GM21381 (cell line): ENCODE results near the gene LARGE1.

ENCODE experiments used
- ATAC-seq: cut with Tn5 transposase; IDR thresholded peaks from one replicate; pipeline ENCODE4 v1.9.1; 2021; ENCODE audit warnings: mild to moderate bottlenecking, moderate library complexity; ENCODE audit not compliant: unreplicated experiment

LARGE1 gene

DNA sequence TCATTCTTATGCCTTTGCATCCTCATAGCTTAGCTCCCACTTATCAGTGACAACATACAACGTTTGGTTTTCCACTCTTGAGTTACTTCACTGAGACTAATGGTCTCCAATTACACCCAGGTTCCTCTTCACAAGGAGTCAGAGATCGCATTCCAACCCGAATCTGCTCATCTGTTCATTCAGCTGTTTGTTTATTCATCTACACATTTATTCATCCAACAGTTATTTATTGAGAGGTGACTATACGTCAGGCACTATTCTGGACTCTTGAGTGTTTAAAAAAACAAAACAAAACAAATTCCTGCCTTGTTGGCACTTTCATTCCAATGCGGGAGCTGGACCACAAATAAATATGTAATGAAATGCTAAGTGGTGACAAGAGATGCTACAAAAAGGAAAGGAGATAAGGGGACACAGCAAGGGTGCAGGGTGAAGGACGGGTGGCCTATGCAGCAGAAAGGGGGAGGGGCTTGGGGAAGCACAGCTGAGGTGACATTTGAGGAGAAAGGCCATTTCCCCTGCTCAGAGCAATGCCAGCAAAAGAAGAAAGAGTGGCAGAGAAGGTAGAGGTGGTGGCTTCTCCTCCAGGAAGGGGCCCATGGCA lies 468.3 kb downstream of the LARGE1 start:
- no peak for ATAC-seq

DNA sequence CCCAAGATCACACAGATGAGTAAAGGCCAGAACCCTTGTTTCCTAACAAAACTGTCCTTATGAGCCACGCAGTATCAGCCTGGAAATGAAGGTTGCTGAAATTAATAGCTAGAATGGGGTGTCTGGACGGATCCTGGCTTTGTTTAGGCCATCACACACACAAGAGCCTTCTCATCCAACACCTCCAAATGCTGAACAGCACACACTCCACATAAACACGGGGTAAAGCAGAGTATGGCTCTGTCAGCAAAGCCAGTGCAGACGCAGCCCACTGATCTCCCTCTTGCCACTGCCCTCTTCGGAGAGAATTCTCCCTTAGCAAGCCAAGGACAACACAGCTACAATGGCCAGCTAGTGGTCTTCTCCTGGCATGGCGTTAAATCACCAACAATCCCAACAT lies 469.5 kb downstream of the LARGE1 start:
- no peak for ATAC-seq

DNA sequence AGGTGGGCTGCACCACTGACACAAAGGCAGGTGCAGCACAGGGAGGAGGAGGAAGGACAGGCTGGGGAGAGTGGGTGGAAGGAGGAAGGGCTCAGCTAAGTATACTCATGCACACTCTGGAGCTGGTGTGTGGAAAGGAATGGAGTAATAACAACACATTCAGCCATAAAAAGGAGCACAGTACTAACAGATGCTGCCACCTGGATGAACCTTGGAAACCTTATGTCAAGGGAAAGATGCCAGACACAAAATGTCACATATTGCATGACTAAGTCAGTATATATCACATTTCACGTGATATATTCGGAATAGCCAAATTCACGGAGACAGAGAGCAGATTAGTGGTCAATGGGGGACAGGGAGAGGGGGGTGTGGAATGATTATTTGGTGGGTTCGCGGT lies 472.5 kb downstream of the LARGE1 start:
- no peak for ATAC-seq

DNA sequence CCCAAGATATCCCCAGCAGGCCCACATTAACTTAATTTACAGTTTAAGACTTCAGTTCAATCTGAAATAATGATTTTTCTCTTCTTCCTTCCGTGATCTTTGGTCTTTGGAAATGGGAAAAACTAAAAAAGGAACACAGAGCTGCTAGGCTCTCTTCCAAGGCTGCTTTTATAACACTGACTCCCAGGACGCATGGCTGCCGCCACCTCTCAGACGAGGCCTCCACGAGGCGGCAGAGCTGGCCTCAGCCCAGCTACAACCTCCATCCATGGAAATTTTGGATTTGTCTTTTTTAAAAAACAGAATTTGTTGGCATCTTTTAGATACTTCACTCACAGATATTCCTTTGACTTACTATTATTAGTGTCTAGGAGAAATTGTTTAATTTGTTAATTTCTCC lies 476.6 kb downstream of the LARGE1 start:
- no peak for ATAC-seq

DNA sequence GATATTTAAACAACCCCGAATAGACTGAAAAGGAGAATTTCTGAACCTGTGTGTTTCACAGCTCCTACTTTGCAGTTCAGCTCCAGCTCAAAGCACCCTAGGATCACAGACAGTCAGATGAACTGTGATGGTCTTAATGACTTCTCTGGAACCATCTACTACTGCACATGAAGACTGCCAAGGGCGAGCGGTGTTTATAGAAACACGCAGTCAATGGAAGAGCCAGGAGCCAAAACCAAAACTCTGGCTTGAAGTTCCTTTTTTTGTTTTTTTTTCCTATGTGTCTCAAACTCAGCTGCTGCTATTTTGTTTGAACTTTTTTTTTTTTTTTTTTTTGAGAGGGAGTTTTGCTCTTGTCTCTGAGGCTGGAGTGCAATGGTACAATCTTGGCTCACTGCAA lies 479.5 kb downstream of the LARGE1 start:
- no peak for ATAC-seq

DNA sequence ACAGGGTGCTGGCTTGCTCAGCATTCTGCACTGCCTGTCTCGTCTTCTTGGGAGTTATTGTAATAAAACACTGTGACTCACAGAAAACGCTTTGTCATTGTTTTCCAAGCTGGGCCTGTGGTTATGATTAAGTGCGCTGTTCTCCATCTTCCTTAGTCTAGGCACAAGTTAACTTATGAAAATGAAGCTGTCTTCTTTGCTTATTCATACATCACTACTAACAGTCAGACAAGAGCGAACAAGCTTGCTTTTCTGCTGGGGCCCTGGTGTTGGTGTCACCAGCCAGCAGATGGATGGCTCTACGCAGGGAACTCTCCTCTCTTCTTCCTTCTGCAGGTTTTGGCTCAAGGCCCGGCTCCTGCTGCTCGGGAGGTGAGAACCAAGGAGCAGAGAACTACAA lies 482.0 kb downstream of the LARGE1 start:
- no peak for ATAC-seq

DNA sequence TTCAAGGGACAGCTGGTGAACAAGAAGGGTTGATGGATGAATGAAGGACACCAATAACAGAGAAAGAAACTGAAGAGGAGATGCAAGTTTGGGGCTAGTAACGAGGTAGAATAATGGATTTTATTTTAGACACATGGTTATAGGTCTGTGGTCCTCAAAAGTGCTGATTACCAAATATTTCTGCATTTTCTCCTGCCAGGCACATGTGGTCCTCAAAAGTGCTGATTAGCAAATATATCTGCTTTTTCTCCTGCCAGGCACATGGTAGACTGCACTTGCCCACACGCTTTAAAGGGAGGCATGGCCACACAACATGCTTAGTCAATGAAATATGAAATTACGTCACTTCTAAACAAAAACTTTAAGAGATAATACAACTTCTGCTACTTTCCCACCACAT lies 489.0 kb downstream of the LARGE1 start:
- no peak for ATAC-seq

DNA sequence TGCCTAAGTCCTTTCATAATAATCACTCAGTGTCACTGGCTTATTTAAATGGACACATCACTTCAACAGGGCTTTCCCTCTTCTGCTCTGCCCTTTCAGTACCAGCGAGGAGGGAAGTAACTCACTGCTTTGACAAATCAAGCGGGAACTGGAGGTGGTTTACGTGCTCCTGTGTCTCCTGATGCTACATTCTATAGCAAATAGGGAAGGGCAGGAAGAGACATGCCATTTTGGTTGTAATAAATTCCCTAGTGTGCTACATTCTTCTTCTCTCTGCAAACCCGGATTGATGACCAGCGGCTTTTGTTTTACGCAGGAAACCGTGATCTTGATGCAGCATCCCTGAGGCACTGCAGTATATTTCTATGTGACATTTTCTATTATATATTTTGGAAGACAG lies 491.0 kb downstream of the LARGE1 start:
- ATAC-seq = no peak

DNA sequence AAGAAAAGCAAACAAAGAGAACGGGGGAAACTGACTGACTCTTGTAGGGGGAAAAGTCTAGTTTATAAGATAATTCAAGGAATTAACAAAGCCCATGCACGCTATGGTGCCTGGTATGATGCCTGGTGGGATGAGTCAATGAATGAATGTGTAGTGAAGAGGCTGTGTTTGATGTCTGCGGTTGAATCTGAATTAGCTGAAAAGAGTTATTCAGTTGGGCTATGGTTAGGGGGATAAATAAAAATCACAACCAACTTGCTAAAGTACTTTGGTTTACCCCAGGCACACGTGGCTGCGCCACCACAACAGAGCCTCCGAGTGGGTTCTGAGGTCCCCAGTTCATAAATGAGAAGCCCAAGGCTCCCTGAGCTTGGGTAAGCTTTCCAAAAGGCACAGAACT lies 492.8 kb downstream of the LARGE1 start:
- ATAC-seq = no peak

DNA sequence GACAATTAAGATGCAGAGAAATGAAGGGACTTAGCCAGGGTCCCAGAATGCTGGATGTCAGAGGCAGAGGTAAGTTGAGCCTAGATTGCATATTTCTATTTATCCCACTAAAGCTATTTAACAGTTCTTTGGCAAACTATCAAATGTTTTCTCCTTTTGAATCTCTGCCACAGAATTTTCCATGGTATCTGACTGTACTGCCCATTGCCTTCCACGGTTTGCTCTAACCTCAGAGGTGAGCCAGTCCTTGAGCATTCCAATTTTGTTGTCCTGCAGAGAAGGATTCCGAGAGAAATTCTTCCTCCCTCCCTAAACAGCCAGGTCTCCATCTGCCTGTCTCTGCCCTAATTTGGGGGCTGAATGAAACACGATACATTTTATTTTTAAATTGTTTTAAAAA lies 493.8 kb downstream of the LARGE1 start:
- ATAC-seq = no peak

DNA sequence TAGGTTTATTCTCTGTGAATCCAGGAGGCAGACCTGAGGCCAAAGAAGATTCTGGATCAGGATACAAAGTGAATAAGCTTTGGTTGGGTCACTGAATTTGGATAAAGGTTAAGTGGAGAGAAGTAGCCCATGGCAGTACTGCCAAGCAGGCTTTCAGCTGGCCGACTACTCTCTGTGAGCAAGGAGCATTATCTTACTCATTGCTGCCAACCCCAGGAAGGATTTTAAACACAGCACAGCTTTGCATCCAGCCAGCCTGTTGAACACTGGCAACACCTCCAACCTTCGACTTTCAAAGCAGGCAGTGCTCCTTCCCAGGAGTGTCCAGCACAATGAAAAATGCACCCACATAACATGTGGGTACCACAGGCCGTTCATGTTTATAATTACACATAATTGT lies 498.4 kb downstream of the LARGE1 start:
- ATAC-seq = no peak

DNA sequence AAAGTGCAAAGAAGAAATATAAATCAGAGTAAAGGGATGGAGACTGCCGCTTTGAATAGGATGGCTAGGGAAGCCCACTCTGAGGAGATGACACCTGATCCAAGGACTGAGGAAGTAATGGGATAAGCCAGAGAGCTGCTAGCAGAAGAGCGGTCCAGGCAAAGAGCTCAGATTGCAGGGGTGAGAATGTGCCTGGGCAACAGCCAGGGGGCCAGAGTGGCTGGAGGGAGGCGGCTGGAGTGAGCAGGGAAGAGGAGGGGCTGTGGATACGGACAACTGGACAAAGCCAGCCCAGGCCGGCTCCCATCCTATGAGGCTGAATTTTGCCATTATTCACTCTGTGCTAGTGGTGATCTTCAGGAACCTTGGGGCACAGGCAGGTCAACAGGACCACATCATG lies 501.8 kb downstream of the LARGE1 start:
- ATAC-seq = no peak

DNA sequence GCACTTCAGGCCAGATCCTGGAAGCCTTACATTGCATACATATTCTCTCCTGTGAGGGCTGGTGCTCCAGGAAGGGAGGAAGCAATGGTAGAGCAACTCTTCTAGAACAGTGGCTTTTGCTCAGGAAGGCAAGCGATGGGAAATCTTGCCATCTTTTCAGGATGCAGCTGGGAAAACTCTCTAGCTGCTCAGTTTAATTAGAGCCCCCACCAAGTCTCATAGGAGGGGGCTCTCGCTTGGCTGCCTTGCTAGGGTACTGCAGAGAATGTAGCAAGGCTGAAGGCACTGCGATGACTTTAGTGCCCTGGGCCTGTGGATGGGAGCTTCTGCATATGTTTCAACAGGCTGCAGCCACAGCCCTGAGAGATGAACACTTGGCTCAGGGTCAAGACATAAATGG lies 504.9 kb downstream of the LARGE1 start:
- ATAC-seq = no peak

DNA sequence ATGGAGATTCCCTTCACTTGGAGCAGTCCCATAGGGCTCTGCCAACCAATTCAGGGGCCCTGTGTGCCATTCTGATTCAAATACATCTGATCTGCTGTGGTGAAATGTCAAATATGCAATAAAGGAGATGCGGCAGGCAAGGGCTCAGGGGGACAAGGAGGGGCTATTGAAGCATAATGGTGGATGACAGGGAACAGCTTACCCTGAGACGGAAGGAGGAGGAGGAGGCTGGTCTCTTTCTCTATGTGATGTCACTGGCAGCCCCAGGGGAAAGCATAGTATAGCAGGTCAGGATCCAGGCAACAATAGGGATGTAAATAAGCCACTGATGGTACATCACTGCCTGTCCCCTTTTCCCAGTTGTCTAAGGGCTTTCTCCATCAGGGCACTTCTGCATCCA lies 511.2 kb downstream of the LARGE1 start:
- no peak for ATAC-seq

DNA sequence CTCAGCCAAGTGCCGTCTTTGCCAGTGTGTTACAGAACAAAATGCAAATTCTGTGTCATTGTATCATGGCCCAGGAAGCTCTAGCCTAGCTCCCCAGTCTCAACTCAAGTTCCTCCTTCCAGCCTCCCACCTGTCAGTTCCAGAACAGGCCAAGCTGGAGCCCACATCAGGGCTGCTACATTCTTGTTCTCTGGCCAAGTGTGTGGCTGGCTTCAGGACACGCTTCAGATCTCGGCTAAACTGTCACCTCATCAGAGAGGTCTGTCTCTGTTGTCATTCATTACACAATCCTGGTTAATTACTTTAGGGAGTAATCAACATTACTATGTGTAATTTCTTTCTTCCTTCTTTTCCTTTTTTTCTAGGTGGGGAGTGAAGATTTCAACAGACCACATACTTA lies 515.1 kb downstream of the LARGE1 start:
- no peak for ATAC-seq

DNA sequence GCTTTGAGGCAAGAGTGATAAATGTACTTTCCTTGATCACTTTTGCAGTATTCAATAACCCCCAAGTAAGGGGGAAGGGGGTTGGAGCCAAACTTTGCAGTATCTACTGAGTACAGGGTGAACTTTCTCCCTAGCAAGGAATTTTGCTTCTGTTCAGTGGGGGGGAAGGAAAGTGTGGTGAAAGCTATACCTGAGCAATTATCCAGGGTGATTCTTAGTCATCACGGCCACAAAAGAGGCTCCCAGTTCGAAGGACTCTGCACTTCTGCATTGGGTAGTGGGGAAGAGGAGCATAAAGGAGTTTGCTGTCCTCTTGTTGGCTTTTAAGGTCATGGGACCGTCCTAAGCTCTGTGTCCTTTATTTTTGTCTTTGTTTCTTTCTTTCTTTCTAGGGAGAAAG lies 515.6 kb downstream of the LARGE1 start:
- ATAC-seq = no peak

DNA sequence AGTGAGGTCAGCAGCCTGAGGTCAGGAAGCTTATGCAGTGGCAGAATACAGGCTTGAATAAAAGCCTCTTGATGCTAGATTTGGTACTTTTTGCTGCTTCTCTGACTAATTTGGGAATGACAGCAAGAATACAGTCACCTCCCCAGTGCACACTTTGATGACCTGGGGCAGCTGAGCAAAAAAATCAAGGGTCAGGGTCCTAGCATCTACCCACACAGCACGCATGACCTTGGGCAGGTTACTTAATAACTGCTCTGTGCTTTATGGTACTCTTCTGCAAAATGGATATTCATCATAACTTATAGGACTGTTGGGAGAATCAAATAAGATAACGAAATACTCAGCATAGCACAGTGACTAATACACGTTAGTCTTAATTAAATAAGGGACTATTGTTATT lies 518.0 kb downstream of the LARGE1 start:
- ATAC-seq = no peak

DNA sequence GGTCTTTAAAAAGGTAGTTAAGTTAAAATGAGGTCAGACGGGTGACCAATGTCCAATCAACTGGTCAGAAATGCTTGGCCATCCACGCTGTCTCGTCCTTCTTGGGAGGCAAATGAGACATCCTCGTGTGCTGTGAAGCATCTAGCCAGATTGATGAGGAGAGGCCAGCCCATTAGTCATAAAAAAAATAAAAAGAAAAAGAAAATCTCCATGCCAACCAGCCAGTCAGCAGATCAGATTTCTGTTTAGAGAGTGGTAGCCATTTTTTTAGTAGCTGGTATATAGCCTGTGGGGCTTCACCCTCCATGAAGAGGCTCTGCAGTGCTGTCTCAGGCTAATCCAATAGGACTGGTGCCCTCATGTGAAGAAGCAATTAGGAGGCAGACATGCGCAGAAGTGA lies 519.0 kb downstream of the LARGE1 start:
- no peak for ATAC-seq

DNA sequence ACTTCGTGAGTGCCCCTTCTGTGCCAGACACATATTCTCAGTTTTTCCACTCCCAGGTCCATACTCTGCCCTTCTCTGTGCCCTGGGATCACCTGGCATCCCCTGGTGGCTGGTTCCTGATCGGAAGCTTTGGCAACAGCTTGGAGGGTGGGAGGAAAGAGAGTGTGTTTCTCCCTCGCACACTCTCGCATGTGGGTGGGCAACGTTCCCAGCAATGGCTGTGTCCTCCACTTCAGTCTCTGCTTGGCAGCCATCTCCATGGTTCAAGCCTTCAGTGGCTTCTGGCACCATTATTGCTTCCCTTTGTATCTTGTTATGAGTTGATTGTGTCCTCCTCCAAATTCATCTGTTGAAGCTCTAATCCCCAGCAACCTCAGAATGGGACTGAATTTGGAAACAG lies 519.4 kb downstream of the LARGE1 start:
- ATAC-seq = no peak

DNA sequence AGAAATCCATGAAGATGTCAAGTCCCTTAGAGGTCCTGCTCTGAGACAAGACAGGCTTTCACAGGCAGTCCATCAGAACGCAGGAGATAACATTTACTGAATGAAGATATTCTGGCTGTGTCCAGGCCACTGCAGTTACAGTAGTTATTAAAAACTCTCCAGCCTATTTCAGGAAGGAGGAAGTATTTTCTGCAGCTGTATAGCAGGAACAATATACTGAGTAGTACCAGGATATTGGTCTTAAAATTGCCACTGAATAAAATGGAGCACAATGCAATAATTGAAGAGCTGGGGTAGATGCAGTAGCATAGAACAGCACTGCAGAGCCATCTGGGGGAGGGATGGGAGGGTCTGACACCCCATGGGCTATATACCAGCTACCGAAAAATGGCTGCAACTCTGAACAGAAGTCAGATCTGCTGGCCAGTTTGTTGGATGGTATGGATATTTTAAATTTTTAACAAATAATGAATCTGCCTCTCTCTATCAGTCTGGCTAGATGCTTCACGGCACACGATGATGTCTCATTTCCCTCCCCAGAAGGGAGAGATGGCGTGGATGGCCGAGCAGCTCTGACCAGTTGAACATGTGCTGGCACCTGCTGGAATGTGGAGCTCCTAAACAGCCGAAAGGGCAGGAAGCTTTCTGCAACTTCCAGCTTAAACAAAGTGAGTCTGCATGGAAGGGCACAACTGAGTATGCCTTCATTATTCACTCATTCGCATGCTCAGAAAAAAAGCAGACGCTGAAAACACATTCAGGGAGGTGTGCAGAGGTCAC lies 520.0 kb downstream of the LARGE1 start:
- no peak for ATAC-seq

DNA sequence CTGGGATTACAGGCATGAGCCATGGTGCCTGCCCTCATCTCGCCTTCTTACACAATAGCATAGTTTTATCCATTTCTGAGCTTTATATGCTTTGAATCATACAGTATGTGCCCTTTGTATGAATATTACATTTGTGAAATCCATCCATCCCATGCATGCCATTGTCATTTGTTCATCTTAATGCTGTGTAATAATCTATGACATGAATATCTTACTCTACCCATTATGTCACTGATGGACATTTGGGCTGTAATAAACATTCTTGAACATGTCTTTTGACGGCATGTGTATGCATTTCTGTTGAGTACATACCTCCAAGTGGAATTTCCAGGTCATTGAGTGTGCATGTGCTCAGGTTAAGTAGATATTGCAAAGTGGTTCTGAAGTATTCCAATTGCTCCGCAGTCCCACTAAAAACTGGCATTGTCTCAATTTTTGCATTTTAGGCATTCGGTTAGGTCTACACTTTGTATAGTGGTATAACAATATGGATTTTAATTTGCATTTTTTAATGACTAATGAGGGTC lies 522.8 kb downstream of the LARGE1 start:
- ATAC-seq = no peak

DNA sequence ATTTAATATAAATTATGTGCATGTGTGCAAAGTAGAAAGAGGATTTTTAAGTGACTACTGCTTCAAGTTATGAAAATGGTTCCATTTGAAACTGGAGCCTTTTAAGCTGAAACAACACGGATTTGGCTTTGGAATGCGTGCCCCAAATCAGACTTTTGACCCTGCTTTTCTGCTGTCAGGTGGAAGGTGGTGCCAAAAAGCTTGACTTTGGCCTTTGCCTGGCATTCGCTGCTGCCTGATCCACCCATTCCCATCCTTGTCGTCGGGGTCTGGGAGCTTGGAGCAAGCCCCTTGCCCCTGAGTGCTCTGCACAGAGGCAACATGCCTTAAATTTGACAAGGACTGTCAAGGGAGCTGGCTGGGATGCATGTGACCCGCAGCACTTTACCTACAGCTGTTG lies 526.8 kb downstream of the LARGE1 start:
- no peak for ATAC-seq

DNA sequence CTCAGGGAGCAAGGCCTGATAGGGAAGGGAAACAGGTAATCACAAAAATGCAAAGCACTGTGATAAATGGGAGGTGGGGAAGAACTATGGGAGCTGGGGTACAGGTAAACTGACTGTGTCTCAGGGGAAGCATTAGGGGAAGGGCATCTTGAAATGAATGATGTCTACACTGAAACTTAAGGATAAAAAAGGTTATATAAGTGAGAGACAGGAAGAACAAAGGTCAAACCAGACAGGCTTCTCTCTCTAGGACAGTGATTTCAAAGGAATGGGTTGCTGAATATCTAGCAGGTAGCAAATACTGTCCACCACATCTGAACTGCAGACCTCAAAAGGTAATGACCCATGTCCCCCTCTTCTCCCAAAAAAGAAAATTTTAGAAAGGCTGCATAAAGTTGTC lies 529.0 kb downstream of the LARGE1 start:
- no peak for ATAC-seq
